WTC11 (cell line): ENCODE data around the gene CPA4. TPM values are rescaled to one million over a fixed set of nuclear protein-coding genes. Genes with fewer than 3 reads are reported as not detected.

Experiments
- ATAC-seq: fragments of 200-7000 bp; cut with Tn5 transposase; 2 replicates; pipeline ENCODE4 v1.10.0; 2021; ENCODE audit warnings: mild to moderate bottlenecking, moderate library complexity
- CTCF ChIA-PET: fragments of 300-600 bp; sonication (Branson Sonifier 250); formaldehyde crosslinking; loops from one replicate; lab custom pipeline; 2021; ENCODE audit warnings: antibody characterized with exemption; lab: Charles Lee
- POLR2A ChIA-PET: fragments of 350-600 bp; sonication (Branson Sonifier 250); formaldehyde crosslinking; loops from one replicate; lab custom pipeline; 2021; ENCODE audit warnings: antibody characterized with exemption; lab: Charles Lee
- DNase-seq: peaks from one replicate; pipeline ENCODE4 v3.0.0; 2021; ENCODE audit warnings: low spot score
- H3K27ac Mint-ChIP-seq: 2 replicates; pipeline ENCODE4 v1.8.0; 2021; ENCODE audit warnings: mixed read lengths
- H3K27me3 Mint-ChIP-seq: 2 replicates; pipeline ENCODE4 v1.8.0; 2021; ENCODE audit warnings: low read depth, mild to moderate bottlenecking, moderate library complexity, mixed read lengths
- H3K36me3 Mint-ChIP-seq: 2 replicates; pipeline ENCODE4 v1.8.0; 2021; ENCODE audit warnings: mixed read lengths
- H3K4me1 Mint-ChIP-seq: 2 replicates; pipeline ENCODE4 v1.8.0; 2022; ENCODE audit warnings: mixed read lengths
- H3K4me3 Mint-ChIP-seq: 2 replicates; pipeline ENCODE4 v1.8.0; 2021; ENCODE audit warnings: mild to moderate bottlenecking, moderate library complexity, mixed read lengths
- H3K9me3 Mint-ChIP-seq: 2 replicates; pipeline ENCODE4 v1.8.0; 2021; ENCODE audit warnings: mixed read lengths
- E2F4 ChIP-seq: sonication (generic); formaldehyde crosslinking; IDR thresholded peaks from 2 replicates; pipeline ENCODE4 v1.8.1; 2022; ENCODE audit warnings: low read depth, mild to moderate bottlenecking, moderate library complexity, missing genetic modification reagents, borderline replicate concordance
- GABPB1 ChIP-seq: sonication (generic); formaldehyde crosslinking; IDR thresholded peaks from 2 replicates; pipeline ENCODE4 v1.8.1; 2023; ENCODE audit warnings: mild to moderate bottlenecking, missing genetic modification reagents
- GTF2I ChIP-seq: fragments of 250-450 bp; sonication (Bioruptor Pico); conservative IDR thresholded peaks from 2 replicates; pipeline ENCODE4 v1.4.0; 2021; ENCODE audit warnings: mild to moderate bottlenecking
- IRF1 ChIP-seq: sonication (generic); formaldehyde crosslinking; IDR thresholded peaks from 2 replicates; pipeline ENCODE4 v1.8.0; 2023; ENCODE audit warnings: missing genetic modification reagents
- MYBL2 ChIP-seq: sonication (generic); formaldehyde crosslinking; IDR thresholded peaks from 2 replicates; pipeline ENCODE4 v1.8.1; 2023; ENCODE audit warnings: mild to moderate bottlenecking, moderate library complexity, missing genetic modification reagents
- NFE2L1 ChIP-seq: sonication (generic); formaldehyde crosslinking; IDR thresholded peaks from 2 replicates; pipeline ENCODE4 v1.8.1; 2023; ENCODE audit warnings: missing genetic modification reagents
- SOX15 ChIP-seq: fragments of 250-450 bp; sonication (Bioruptor Pico); IDR thresholded peaks from 2 replicates; pipeline ENCODE4 v1.9.0; 2021; ENCODE audit warnings: mild to moderate bottlenecking
- TCF7 ChIP-seq: sonication (generic); formaldehyde crosslinking; IDR thresholded peaks from 2 replicates; pipeline ENCODE4 v1.8.0; 2022; ENCODE audit warnings: mild to moderate bottlenecking, low read depth, missing genetic modification reagents, moderate library complexity
- TEAD1 ChIP-seq: sonication (generic); formaldehyde crosslinking; IDR thresholded peaks from 2 replicates; pipeline ENCODE4 v1.8.0; 2022; ENCODE audit warnings: mild to moderate bottlenecking, missing genetic modification reagents
- ZBTB21 ChIP-seq: sonication (generic); formaldehyde crosslinking; IDR thresholded peaks from 2 replicates; pipeline ENCODE4 v1.8.1; 2023; ENCODE audit warnings: mild to moderate bottlenecking, missing genetic modification reagents, borderline replicate concordance
- ZNF219 ChIP-seq: sonication (generic); formaldehyde crosslinking; IDR thresholded peaks from 2 replicates; pipeline ENCODE4 v1.8.0; 2023; ENCODE audit warnings: missing genetic modification reagents, mild to moderate bottlenecking, borderline replicate concordance
- ZNF263 ChIP-seq: sonication (generic); formaldehyde crosslinking; IDR thresholded peaks from 2 replicates; pipeline ENCODE4 v1.8.1; 2022; ENCODE audit warnings: low read depth, mild to moderate bottlenecking, moderate library complexity, missing genetic modification reagents
- ZNF396 ChIP-seq: fragments of 250-450 bp; sonication (Bioruptor Pico); IDR thresholded peaks from 2 replicates; pipeline ENCODE4 v1.8.0; 2021; ENCODE audit warnings: mild to moderate bottlenecking, moderate library complexity, borderline replicate concordance
- total RNA-seq: library from RNA; stranded (reverse); gene quantifications from 3 replicates; pipeline ENCODE4 v1.2.3, GENCODE V29; 2021
- TF ChIP-seq, protein P1 (sequence below): sonication (generic); formaldehyde crosslinking; IDR thresholded peaks from 2 replicates; pipeline ENCODE4 v1.8.0; 2022; ENCODE audit warnings: mild to moderate bottlenecking, missing genetic modification reagents
- TF ChIP-seq, protein P2 (sequence below): sonication (generic); formaldehyde crosslinking; IDR thresholded peaks from 2 replicates; pipeline ENCODE4 v1.8.1; 2022; ENCODE audit warnings: low read depth, missing genetic modification reagents, borderline replicate concordance
- TF ChIP-seq, protein P3 (sequence below): fragments of 250-450 bp; sonication (Bioruptor Pico); IDR thresholded peaks from 2 replicates; pipeline ENCODE4 v2.1.2; 2022; ENCODE audit warnings: mild to moderate bottlenecking, moderate library complexity
- TF ChIP-seq, protein P4 (sequence below): sonication (generic); formaldehyde crosslinking; IDR thresholded peaks from 2 replicates; pipeline ENCODE4 v1.8.0; 2022; ENCODE audit warnings: mild to moderate bottlenecking, missing genetic modification reagents
- TF ChIP-seq, protein P5 (sequence below): fragments of 250-450 bp; sonication (Bioruptor Pico); IDR thresholded peaks from 2 replicates; pipeline ENCODE4 v1.9.0; 2021; ENCODE audit warnings: mild to moderate bottlenecking, borderline replicate concordance

The CPA4 gene
- total RNA-seq, 1 experiment from 2014 or later: not detected

GRCh38 chr7:130296221-130296951 is 3.4 kb downstream of the CPA4 start:
- no peak for TF ChIP-seq TEAD1 (CRISPR knock-in tag)
- TF ChIP-seq ZNF396 (CRISPR knock-in tag): no peak
- TF ChIP-seq GTF2I (CRISPR knock-in tag): no peak
- TF ChIP-seq SOX15 (CRISPR knock-in tag): no peak
- TF ChIP-seq E2F4 (CRISPR knock-in tag): no peak
- DNase-seq (no peak), ATAC-seq (no peak)
- Mint-ChIP-seq H3K27ac (no peak overlapping the region), H3K9me3 (peaks cover 10% of the 10 kb centered on the region), H3K4me3 (no peak overlapping the region), H3K27me3 (no peaks in the 10 kb centered on the region; the same call in 1 of the 2 replicates), H3K4me1 (no peaks in the 10 kb centered on the region), H3K36me3 (no peaks in the 10 kb centered on the region)
- ChIA-PET POLR2A (no interaction called here), CTCF (no interaction called here)

DNA sequence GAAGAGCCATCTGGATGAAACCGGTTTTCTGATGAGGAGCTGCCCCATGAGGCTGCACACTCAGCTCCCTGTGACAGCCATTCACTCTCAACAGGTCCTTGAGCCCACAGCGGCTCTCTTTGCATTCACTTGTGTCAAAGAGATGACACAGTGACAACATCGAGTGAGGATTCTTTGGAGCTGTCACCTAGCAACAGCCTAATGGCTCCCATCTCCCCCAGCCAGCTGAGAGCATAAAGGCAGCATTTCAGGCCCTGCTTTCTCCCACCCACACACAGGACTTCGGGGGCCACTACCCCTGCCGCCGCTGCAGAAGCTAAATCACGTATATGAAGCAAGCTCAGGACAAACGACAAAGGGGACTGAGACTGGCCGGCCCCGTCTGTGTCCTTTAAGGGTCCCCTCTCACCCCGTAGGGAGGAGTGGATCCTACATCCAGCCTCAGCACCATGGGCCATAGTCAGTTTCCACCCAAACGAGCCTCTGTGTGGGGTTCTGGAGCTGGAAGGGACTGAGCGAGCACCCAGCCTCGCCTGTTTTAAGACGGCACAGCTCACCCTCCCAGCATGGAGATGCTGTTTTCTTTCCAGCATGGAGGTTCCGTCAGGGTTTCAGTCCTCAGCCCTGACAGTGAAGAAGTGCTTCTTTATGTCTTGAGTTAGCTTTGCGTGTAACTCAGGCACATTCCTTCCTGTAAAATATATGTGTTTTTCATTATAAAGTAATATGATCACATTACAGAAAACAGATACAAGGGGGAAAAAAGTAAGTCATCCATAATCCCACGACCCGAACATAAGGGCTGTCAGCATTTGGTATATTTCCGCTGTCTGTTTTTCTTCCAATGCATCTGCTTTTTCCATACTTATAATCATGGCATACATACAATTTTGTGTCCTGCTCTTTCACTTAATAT is 4.9 kb downstream of the CPA4 start:
- Mint-ChIP-seq H3K4me3 (no peak overlapping the region), H3K27ac (no peak overlapping the region)
- CTCF ChIA-PET: no interaction called here
- no peak for TF ChIP-seq GABPB1 (CRISPR knock-in tag)
- TF ChIP-seq, protein P1, sequence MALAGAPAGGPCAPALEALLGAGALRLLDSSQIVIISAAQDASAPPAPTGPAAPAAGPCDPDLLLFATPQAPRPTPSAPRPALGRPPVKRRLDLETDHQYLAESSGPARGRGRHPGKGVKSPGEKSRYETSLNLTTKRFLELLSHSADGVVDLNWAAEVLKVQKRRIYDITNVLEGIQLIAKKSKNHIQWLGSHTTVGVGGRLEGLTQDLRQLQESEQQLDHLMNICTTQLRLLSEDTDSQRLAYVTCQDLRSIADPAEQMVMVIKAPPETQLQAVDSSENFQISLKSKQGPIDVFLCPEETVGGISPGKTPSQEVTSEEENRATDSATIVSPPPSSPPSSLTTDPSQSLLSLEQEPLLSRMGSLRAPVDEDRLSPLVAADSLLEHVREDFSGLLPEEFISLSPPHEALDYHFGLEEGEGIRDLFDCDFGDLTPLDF (CRISPR knock-in tag): no peak
- TF ChIP-seq TCF7 (CRISPR knock-in tag): no peak
- TF ChIP-seq ZNF263 (CRISPR knock-in tag): no peak
- no peak for TF ChIP-seq ZBTB21 (CRISPR knock-in tag)
- TF ChIP-seq ZNF219: no peak
- TF ChIP-seq, protein P2, sequence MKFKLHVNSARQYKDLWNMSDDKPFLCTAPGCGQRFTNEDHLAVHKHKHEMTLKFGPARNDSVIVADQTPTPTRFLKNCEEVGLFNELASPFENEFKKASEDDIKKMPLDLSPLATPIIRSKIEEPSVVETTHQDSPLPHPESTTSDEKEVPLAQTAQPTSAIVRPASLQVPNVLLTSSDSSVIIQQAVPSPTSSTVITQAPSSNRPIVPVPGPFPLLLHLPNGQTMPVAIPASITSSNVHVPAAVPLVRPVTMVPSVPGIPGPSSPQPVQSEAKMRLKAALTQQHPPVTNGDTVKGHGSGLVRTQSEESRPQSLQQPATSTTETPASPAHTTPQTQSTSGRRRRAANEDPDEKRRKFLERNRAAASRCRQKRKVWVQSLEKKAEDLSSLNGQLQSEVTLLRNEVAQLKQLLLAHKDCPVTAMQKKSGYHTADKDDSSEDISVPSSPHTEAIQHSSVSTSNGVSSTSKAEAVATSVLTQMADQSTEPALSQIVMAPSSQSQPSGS: no peak
- TF ChIP-seq, protein P3, sequence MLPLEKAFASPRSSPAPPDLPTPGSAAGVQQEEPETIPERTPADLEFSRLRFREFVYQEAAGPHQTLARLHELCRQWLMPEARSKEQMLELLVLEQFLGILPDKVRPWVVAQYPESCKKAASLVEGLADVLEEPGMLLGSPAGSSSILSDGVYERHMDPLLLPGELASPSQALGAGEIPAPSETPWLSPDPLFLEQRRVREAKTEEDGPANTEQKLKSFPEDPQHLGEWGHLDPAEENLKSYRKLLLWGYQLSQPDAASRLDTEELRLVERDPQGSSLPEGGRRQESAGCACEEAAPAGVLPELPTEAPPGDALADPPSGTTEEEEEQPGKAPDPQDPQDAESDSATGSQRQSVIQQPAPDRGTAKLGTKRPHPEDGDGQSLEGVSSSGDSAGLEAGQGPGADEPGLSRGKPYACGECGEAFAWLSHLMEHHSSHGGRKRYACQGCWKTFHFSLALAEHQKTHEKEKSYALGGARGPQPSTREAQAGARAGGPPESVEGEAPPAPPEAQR (CRISPR knock-in tag): no peak
- TF ChIP-seq, protein P4, sequence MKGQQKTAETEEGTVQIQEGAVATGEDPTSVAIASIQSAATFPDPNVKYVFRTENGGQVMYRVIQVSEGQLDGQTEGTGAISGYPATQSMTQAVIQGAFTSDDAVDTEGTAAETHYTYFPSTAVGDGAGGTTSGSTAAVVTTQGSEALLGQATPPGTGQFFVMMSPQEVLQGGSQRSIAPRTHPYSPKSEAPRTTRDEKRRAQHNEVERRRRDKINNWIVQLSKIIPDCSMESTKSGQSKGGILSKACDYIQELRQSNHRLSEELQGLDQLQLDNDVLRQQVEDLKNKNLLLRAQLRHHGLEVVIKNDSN (CRISPR knock-in tag): no peak
- TF ChIP-seq MYBL2 (CRISPR knock-in tag): no peak
- TF ChIP-seq GTF2I (CRISPR knock-in tag): no peak
- TF ChIP-seq NFE2L1 (CRISPR knock-in tag): no peak
- TF ChIP-seq IRF1 (CRISPR knock-in tag): no peak
- no peak for TF ChIP-seq SOX15 (CRISPR knock-in tag)
- TF ChIP-seq, protein P5, sequence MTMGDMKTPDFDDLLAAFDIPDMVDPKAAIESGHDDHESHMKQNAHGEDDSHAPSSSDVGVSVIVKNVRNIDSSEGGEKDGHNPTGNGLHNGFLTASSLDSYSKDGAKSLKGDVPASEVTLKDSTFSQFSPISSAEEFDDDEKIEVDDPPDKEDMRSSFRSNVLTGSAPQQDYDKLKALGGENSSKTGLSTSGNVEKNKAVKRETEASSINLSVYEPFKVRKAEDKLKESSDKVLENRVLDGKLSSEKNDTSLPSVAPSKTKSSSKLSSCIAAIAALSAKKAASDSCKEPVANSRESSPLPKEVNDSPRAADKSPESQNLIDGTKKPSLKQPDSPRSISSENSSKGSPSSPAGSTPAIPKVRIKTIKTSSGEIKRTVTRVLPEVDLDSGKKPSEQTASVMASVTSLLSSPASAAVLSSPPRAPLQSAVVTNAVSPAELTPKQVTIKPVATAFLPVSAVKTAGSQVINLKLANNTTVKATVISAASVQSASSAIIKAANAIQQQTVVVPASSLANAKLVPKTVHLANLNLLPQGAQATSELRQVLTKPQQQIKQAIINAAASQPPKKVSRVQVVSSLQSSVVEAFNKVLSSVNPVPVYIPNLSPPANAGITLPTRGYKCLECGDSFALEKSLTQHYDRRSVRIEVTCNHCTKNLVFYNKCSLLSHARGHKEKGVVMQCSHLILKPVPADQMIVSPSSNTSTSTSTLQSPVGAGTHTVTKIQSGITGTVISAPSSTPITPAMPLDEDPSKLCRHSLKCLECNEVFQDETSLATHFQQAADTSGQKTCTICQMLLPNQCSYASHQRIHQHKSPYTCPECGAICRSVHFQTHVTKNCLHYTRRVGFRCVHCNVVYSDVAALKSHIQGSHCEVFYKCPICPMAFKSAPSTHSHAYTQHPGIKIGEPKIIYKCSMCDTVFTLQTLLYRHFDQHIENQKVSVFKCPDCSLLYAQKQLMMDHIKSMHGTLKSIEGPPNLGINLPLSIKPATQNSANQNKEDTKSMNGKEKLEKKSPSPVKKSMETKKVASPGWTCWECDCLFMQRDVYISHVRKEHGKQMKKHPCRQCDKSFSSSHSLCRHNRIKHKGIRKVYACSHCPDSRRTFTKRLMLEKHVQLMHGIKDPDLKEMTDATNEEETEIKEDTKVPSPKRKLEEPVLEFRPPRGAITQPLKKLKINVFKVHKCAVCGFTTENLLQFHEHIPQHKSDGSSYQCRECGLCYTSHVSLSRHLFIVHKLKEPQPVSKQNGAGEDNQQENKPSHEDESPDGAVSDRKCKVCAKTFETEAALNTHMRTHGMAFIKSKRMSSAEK (CRISPR knock-in tag): no peak

More for the DNA sequence above, 4.9 kb downstream of the CPA4 start:
- Mint-ChIP-seq H3K27me3 (no peaks in the 10 kb centered on the region; the same call in 1 of the 2 replicates), H3K36me3 (no peaks in the 10 kb centered on the region), H3K9me3 (peaks cover 10% of the 10 kb centered on the region), H3K4me1 (no peaks in the 10 kb centered on the region)
- DNase-seq (no peak), ATAC-seq (no peak)
- POLR2A ChIA-PET: interaction anchor here (0.6 kb wide), 1 partner anchor 25 kb away, joined by 3 read pairs; no protein-coding TSS in a partner anchor
